Stimulated activated CD4-positive, alpha-beta T cell treated with anti-CD3 and anti-CD28 coated beads, TNF-alpha, amount 100 ng/mL, for 4 hours (primary cell): ENCODE data around the gene CISTR.

ENCODE experiments used
- DNase-seq, 3 experiments: peaks; one replicate each; pipeline ENCODE4 v3.0.0-alpha.2; 2020; ENCODE audit warnings: low read depth in 3 of 3

Gene CISTR

DNA sequence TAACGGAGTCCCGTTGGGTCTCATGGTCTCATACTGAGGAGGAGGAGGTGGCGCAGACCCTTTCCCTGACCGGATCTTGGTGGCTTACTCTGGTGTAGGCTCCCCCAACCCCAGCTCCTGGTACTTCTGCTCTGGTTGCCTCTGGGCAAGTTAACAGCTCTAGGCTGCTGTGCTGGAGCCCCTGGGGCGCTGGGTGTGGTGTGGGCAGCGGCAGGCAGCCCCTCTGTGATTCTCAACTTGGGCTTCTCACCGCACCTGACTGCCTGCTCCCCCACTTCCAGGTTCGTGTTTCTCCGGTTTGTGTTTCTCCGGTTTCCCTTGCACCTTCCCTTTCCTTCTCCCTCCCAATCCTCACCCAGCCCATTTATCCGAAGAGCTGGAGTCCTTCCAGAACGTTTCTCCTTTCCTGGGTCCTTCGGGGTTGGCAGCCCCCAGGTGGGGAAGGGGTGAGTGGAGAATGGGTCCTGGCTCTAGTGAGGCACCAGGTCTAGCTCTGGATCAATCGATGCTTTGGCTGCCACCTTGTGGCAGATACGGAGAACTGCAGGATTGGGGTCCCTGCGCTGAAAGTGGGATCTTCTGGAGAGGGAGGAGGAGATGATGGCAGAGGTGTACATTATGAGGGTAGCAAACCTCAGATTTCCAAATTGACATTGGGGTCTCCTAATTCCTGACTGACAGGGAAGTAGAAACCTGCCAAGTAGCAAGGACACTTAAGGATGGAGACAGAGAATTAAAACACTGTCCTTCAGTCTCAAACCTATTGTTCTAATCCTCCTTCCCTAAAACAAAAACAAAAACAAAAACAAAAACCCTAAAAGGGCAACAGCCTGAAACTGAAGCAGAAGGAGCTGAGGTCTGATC is 8.3 kb downstream of the CISTR start:
- DNase-seq, result peak in 2 of 3 experiments; percentile 37 to 41

DNA sequence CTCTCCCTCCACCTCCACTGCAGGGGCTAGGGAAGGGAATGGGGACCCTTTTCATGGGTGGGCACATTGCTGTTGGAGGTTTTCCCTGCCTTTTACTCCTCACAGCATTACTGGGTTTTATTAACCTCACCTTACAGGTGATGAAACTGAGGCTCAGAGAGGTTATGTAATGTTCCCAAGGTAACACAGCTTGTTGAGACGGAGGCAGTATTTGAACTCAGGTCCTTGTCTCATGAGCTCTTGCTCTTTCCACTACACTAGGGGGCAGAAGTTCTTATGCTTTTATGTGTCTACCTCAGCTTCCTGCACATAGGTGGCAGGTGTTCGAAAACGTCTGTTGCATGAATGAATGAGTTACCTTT is 11.7 kb downstream of the CISTR start:
- DNase-seq, result no peak

DNA sequence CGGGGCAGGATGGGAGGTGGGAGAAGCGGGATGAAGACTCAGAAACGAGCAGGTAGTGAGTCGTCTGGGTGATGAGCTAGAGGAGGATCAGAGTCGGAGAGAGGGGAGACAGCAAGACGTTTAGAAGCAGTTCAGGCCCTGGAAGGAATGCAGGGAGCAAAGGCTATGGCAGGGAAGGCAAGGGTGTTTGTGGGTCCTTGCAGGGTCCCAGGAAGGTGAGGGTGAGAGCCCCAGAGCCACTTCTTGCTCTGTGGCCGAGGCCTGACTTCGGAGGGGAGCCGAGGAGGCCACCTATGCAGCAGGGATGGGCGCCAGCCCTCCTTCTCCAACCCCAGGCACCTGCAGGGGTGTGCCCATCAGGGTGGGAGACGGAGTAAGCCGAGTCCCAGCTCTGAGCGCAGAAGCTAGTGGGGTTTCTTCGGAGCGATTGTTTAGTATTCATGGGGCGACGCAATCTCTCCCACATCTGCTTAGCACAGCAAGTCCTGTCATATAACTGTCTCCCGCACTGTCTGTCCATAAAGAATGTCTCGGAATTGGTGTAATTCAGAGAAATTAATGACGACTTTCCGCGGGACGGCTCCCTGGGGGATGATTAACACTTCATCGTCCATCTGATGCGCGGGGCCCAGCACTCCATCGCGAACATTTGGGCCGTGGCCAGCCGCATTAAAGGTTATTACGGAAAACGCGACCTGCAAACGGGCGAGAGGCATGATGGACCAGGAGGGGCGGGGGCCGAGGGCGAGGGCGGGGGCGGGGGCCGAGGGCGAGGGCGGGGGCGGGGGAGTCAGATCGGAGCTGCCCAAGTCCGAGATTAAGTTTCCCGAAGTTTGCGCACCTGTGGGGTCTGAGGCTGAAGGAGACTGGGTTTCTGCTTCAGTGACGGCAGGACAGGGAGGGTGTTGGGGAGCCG is 12.3 kb downstream of the CISTR start:
- no peak for DNase-seq

DNA sequence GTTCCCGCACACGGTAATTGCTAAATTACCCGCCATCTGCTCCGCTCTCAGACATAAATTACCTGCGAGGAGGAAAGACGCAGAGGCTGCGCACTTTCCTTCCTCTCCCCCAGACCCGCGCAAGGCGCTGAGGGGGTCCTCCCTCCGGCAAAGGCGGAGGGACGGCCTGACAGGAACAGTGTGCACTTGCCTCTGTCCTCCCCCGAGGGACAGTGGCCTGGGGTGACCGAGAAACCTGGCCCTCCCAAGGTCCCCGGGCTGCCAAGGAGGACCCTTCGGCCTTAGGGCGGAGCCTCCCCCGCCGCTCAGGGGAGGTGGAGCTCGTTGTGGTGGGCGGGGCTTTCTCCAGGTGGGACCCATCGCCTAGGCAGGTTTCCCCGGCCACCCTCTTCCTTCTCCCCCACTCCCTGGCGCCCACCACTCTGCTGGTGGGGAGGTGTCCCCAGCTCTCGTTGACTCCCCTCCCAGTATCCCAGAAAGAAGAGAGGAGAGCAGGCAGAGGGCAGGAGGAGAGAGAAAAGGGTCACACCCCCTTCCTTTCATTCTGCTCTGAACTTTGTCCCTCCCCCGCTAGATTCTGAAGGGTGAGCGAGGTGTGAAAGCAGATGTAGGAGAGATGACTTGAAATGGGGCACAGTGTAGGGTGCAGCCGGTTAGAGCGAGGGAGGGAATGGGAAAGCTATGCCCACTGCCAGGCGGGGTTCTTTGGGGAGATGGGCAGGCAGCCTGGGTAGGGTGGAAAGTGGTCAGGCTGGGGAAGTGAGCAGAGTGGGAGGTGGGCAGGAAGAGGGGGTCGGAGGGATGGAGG is 13.2 kb downstream of the CISTR start:
- peak in 1 of 3 experiments; percentile 44 for DNase-seq

DNA sequence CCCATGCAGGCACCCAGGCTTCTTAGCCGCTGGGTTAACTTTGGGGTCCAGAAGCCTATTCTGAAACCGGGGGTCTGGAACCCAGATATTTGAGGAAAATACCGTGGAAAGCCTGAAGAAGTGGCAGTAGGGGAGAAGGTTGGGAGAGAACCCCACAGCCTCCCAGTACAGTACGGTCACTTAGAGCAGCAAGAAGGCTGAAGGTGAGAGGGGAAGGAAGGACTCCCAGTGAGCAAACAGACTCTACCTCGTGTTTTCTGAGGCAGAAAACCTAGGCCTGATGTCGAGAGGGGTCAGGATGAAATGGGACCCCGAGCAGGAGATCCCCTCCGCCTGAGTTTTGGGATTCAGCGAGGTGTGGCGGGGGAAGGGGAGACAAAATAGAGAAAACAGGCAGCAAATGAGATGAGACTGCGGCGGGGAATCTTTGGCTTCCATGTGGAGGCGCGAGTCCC is 13.8 kb downstream of the CISTR start:
- no peak for DNase-seq

DNA sequence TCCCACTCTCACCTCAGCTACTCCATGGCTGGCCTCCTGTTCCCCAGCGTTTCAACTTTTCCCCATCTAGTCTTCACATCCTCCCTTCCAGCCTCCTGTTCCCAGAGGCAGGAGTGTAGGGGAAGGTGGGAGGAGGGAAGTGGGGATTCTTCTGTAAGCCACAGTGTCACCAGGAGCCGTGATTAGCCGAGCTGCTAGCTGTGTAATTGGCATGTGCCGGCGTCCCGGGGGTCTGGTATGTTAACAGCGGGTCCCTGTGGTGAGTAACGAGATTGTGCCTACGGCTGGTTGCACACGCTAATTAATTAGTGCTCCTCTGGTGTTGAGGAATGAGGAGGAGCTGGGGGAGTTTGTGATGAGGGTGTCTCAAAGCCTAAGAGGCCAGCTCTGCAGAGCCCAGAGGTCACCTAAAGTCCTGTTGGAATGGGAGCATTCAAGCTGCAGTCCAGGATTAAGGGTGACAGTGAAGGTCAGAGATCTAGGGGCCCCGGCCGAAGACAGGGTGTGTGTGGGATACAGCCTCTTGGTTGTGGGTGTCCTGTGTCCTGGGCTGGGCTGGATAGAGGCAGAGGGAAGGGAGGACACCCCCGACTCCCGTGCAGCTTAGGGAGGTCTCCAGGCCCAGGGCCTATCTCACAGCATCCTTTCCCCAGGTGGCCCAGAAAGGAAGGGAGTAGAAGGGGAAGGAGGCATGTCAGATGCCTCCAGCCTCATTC is 14.5 kb downstream of the CISTR start:
- DNase-seq, result no peak

DNA sequence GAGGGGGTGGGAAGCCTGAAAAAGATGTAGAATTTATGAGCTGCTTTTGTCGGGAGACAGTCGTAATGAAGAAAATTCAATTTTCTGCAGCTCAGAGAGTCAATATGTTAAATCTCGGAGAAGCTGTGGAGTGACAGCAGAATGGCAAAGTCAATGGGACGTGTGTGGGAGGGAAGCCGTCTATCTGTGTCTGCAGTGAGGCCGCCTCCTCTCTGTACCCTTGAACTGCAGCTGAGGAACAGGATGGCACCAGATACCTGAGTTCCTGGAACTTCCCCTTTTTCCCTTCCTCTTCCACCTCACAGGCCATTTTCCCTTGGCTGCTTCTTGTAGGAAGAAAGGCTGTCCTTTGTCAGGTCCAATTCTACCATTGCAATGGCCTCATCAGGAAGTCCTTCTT is 15.2 kb downstream of the CISTR start:
- no peak for DNase-seq

DNA sequence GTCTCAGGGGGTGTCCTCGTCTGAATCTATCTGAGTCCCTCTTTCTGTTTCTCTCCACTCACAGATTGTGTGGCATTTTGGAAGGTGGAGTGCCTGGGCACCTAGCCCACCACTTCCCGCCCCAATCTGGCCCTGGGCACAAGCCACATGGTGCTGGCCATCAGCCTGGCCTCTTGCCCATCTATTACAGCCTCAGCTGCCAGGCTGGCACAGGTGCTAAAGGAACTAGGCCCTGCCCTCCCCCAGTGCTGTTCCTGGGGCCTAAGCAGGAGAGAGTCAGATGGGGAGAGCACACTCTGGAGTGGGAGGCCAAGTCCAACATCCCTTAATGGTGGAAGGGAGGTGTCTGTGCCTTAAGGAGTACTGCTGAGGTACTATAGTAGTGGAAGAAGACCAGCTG is 16.2 kb downstream of the CISTR start:
- DNase-seq, result no peak

DNA sequence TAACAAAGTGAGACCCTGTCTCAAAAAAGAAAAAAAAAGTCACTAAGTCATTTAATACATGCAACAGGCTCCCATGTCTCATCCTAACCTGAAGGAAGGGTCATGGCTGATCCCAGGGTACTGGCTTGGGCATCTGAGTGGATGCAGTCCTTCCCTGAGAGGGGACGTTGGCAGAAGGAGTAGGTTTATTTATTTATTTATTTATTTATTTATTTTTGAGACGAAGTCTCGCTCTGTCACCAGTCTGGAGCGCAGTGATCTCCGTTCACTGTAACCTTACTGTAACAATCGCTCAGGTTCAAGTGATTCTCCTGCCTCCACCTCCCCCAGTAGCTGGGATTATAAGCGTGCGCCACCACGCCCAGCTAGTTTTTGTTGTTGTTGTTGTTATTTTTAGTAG is 17.4 kb downstream of the CISTR start:
- DNase-seq, result no peak

DNA sequence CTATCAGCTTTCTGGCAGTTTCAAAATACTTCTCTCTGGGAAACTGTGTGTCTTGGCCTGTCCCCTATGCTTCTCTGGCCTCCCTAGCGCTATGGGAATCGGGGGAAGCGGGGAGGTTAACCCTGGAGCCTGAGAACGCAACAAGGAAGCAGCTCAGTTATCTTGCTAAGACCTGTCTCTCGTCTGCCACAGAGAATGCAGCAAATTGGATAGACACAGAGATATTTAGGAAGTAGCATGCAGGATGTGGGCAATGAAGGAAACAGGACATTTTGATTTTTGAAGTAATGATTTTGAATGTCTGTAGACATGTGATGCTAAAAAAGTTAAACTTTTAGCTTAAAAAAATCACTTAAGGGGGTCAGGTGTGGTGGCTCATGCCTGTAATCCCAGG is 18.0 kb downstream of the CISTR start:
- DNase-seq, result no peak

DNA sequence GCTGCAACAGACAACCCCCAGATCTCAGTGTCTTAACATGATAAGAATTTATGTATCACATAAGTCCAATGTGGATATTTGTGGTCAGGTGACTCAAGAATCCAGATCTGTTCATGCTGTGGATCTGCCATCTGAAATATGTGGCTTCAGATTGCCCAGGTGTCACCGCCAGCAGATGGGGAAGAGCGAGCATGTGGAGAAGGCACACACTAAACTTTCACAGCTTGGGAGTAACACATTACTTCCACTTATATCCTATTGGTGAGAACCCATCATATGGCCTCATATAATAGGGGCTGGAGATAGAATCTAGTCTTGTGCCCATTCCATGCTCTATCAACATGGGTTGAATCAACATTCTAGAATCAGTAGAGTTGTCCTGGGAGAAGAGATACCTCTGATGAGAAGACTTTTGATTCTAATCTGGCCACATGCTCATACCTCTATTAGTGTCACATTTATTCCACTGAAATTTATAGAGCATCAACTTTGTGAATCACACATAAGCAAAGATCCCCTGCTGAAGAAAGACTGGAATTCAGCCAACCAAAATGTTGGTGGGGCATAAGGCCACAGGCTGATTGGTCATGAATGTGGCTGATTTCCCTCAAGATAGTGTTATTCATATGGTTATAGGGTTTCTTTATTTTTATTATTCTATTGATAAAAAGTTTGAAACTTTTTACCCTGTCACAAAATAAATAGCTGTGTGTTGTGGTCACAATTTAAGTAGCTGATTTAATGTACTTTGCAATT is 18.6 kb downstream of the CISTR start:
- DNase-seq, result no peak

DNA sequence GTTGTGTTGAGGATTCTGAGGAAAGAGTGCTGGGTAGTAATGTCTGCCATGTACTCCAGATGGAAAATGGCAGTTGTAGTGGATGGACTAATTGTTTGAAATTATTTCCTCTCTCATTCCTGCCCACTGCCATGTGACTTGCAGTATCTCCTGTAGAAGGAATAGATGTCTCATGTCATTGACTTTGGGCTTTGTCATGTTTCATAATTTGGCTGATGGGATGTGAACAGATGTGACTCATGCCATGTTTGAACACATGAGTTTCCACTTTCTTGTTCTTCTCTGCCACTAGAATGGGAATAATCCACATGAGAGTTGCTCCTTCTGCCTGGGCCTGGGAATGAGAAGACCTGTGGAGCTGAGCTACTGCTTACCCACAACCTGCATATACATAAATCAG is 22.1 kb downstream of the CISTR start:
- DNase-seq, result no peak

DNA sequence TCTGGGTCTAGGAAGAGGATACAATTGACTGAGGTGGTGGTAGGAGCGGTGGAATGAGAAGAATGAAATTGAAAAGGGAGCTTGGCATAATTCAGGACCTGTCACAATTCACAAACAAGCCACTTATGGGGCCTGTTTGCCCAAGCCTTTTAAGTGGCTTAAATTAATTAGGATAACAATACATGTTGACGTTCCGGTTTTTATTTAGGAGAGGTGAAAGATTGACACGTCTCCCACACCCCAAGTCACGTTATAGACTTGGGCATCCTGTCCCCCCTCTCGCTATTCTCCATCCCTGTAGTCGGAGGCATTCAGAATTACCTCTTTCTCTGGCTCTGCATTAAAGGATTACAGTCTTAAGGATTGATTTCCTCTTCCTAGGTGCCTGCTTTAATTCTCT is 23.6 kb downstream of the CISTR start:
- no peak for DNase-seq

DNA sequence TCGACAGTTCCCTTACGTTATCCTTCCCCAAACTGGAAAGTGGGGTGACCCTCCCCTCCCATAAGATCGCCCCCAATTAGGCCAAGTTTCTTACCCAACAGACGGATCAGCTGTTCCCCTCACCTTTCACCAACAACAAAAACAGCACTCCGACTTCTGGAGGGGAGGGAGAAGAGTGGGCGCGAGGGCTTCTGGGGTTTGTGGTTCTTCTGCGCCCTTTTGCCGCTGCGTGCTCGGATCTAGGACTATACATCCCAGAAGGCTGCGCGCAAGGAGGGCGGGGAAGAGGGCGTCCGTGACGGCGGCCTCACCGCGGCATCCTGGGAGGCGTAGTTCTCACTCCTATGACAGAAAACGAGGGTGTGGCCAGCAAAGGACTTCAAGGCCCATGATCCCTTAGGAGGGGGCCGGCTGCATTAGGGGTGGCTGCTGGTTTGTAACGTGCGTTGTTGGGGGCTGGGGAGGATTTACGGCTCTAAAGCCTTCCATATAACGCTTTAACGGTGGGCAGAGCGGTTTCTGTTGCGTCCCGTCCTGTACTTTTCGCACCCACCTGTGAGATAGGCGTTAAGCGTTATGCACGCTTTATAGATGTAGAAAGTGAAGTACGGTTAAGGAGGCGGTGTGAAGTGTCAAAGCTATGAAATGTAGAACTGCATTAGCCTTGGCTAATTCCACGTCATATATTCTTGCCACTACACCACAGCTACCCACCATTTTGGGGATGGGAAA is 24.3 kb downstream of the CISTR start, which contains the start of gene CALCOCO1:
CALCOCO1 (minus strand) TSS at position 143 of the 732 bp plus-strand sequence. CDS start 2,210 bp downstream, outside the sequence.
- peak; percentile 85 to 95 (median 94) for DNase-seq

DNA sequence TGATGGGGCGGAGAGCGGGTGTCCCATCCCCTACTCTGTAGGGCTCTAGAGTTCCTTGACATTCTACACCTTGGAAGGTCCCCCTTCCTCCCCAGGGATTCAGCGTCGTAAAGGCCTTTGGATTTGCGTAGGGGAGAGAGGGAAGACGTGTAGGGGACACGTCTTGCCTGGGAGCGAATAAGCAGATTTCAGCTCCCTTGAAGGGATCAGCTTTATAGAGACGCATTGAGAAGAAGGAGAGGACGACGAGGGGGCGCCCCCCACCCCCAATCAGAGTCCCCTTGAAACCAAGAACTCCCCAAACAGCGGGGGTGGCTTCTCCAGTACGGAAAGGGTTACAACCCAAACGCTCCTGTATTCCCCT is 24.9 kb downstream of the CISTR start:
- DNase-seq, result no peak

DNA sequence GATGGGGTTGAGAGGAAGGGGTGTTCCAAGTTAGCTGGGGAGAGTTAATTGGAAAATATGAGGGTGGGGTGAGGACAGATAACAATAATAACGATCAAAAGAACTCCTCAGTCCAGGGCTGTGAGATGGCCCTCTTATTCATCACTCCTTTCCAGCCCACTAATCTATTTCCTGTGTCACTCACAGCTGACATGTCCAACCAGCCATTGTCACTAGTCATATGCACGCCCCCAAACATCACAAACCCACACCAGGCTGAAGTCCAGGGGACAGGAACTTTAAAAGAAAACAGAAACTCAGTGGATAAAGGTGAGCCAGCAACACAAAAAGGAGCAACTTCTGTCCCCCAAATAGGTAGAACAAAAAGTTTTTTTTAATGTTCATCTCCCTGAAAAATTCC is 25.4 kb downstream of the CISTR start:
- no peak for DNase-seq

DNA sequence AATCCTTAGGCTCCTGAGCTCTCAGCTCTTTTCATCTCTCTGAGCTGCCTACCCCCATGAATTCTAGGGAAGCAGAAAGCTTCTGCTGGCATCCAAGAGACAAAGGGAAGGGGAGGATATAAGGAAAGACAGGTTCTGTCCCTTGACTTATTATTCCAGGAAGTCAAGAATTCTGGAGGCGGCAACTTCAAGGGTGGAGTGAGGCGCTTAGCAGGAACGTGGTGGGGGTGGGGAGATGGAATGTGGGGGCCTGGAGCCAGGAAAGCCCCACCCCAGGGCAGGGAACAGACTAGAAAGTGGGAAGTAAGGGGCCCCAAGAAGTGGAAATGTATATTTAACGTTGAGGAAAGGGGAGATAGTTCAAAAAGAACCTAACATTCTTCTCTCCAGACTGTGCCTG is 26.0 kb downstream of the CISTR start:
- DNase-seq, result no peak

DNA sequence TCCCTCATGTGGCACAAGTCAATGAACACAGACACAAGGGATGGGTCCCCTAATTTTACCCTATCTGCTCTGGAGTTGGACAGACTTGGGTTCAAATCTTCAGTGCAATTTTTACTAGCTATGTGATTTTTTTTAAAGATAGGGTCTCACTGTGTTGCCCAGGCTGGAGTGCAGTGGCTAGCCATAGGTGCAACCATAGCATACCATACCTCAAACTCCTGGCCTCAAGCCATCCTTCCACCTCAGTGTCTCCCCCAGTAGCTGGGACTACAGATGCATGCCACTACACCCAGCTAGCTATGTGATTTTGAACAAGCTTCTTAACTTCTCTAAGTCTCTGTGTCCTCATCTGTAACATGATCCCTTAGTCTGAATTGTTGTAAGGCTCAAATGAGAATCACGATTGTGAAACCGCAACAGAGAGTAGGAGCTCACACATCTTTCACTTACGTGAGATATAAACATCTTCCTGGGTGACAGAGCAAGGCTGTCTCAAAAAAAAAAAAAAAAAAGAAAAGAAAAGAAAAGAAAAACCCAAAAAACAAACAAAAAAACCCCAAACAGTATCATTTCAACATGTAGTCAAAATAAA is 29.2 kb downstream of the CISTR start:
- no peak for DNase-seq

DNA sequence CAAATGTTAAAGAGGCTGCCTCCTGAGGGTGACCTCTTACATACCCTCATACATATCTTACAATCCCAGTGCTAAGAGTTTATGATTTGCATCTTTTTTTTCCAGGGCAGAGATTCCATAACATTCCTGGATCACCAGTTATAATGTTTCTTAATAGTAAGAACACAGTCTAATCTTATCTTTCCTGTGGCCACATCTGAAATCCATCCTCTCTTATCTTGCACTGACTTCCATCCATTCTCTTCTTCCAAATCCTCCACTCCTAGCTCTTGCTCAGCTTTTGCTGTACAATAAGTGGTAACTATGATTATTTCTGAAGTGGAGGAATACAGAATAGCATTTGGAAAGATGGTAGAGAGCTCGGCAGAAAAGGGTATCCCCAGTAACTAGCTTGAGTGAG is 30.8 kb downstream of the CISTR start:
- DNase-seq, result no peak
